Inferior parietal cortex (tissue), 1 donor: ENCODE measurements around the gene POLR2E.
A peak's percentile ranks its signal among the peaks of the same experiment; 100 is the strongest.

Experiments
- DNase-seq: peaks from one replicate; pipeline ENCODE4 v3.0.0-alpha.2; 2016; ENCODE audit errors: extremely low spot score

Gene POLR2E

GRCh38 chr19:1047696-1048147 lies 47.5 kb downstream of the POLR2E start:
- no peak for DNase-seq

- no peak for DNase-seq
Measured at GRCh38 chr19:1046836-1047695, 48.1 kb downstream of the POLR2E start.

GRCh38 chr19:1046117-1046626 lies 49.0 kb downstream of the POLR2E start:
- no peak for DNase-seq

- DNase-seq = peak; percentile 58
Measured at GRCh38 chr19:1045247-1045603, 50.0 kb downstream of the POLR2E start.

- DNase-seq = no peak
Measured at GRCh38 chr19:1042689-1043511, 52.3 kb downstream of the POLR2E start.

- DNase-seq = no peak
Measured at GRCh38 chr19:1041835-1042685, 53.1 kb downstream of the POLR2E start.

GRCh38 chr19:1041272-1041834 lies 53.8 kb downstream of the POLR2E start:
- DNase-seq = no peak

- peak; percentile 94 for DNase-seq
Measured at GRCh38 chr19:1040476-1041271, 54.5 kb downstream of the POLR2E start.

GRCh38 chr19:1039646-1040475 lies 55.3 kb downstream of the POLR2E start, which contains the start of gene ABCA7:
Gene ABCA7 (plus strand): TSS chr19:1040107. CDS start chr19:1041362, 1,255 bp downstream.
- DNase-seq = peak; percentile 97

GRCh38 chr19:1038978-1039645 lies 56.1 kb downstream of the POLR2E start:
- no peak for DNase-seq

- no peak for DNase-seq
Measured at GRCh38 chr19:1037621-1038064, 57.5 kb downstream of the POLR2E start.
